A673 (cell line): ENCODE results near the gene GP2. TPM values are rescaled to one million over a fixed set of nuclear protein-coding genes. Genes with fewer than 3 reads are reported as not detected.

Experiments used
- BruUV-seq: library from RNA; stranded (reverse); fragments of 400-500 nt; replicated peaks from 2 replicates; lab custom pipeline; 2021; lab: Mats Ljungman, UMichigan
- CTCF ChIA-PET: fragments of 300-600 bp; sonication (Branson Sonifier 250); formaldehyde crosslinking; loops from one replicate; lab custom pipeline; 2022; ENCODE audit warnings: antibody characterized with exemption; lab: Charles Lee
- POLR2A ChIA-PET: fragments of 300-600 bp; sonication (Branson Sonifier 250); formaldehyde crosslinking; loops from one replicate; lab custom pipeline; 2022; ENCODE audit warnings: antibody characterized with exemption; ENCODE audit not compliant: low non-redundant PET; lab: Charles Lee
- DNase-seq: peaks from one replicate; pipeline ENCODE4 v3.0.0-alpha.2; 2015; ENCODE audit warnings: low spot score
- H3K27ac ChIP-seq: fragments of 200-600 bp; sonication (generic); 2 replicates; pipeline ENCODE4 v1.5.1; 2016; ENCODE audit warnings: mixed run types, low read depth, mild to moderate bottlenecking, mixed read lengths, antibody characterized with exemption, low read length; ENCODE audit not compliant: poor library complexity, severe bottlenecking
- H3K27me3 ChIP-seq: fragments of 200-600 bp; sonication (generic); replicated peaks from 2 replicates; pipeline ENCODE4 v1.6.1; 2017; ENCODE audit warnings: mixed run types, low read depth, mild to moderate bottlenecking, mixed read lengths, antibody characterized with exemption, low read length; ENCODE audit not compliant: insufficient read depth, poor library complexity
- H3K36me3 ChIP-seq: fragments of 200-600 bp; sonication (generic); 2 replicates; pipeline ENCODE4 v1.6.1; 2016; ENCODE audit warnings: mixed run types, mild to moderate bottlenecking, mixed read lengths, antibody characterized with exemption, low read length; ENCODE audit not compliant: insufficient read depth, poor library complexity, severe bottlenecking
- H3K4me1 ChIP-seq: fragments of 200-600 bp; sonication (generic); 2 replicates; pipeline ENCODE4 v1.6.1; 2017; ENCODE audit warnings: mixed run types, mild to moderate bottlenecking, mixed read lengths, antibody characterized with exemption, low read length; ENCODE audit not compliant: insufficient read depth, poor library complexity, severe bottlenecking
- H3K4me3 ChIP-seq: fragments of 200-600 bp; sonication (generic); 2 replicates; pipeline ENCODE4 v1.5.1; 2016; ENCODE audit warnings: low read depth, mixed run types, mild to moderate bottlenecking, mixed read lengths, low read length; ENCODE audit not compliant: poor library complexity, severe bottlenecking
- H3K9me3 ChIP-seq: fragments of 200-600 bp; sonication (generic); 2 replicates; pipeline ENCODE4 v1.6.1; 2016; ENCODE audit warnings: mixed run types, low read depth, mild to moderate bottlenecking, mixed read lengths, antibody characterized with exemption, low read length; ENCODE audit not compliant: poor library complexity, severe bottlenecking
- CTCF ChIP-seq: fragments of 300-800, 200-600 bp; sonication (generic); conservative IDR thresholded peaks from 2 replicates; pipeline ENCODE4 v1.5.1; 2017; ENCODE audit warnings: low read depth, mild to moderate bottlenecking, antibody characterized with exemption, low read length, moderate library complexity, mixed read lengths
- EZH2 ChIP-seq: fragments of 200-600 bp; sonication (generic); IDR thresholded peaks from 2 replicates; pipeline ENCODE4 v1.6.1; 2017; ENCODE audit warnings: borderline replicate concordance, low read depth, mild to moderate bottlenecking, mixed read lengths, antibody characterized with exemption, low read length; ENCODE audit not compliant: poor library complexity, severe bottlenecking
- intact Hi-C: fragments of 100-400 bp; cut with micrococcal nuclease; formaldehyde crosslinking; loops from one replicate; pipeline ENCODE4 v1.10.0; 2022; ENCODE audit not compliant: unreplicated experiment
- total RNA-seq: library from RNA; stranded (reverse); gene quantifications from 2 replicates; pipeline ENCODE4 v1.2.3, GENCODE V29; 2021

The GP2 gene
- total RNA-seq, 1 experiment from 2014 or later: not detected

- no TSS peak for BruUV-seq
- H3K4me1 ChIP-seq: no peaks in the 10 kb centered on the region
- ChIA-PET POLR2A (no interaction called here), CTCF (no interaction called here)
- H3K36me3 ChIP-seq: no peaks in the 10 kb centered on the region
- TF ChIP-seq CTCF (no peak), EZH2 (no peak)
- intact Hi-C loops: no loop called here
- no peak overlapping the region for H3K27ac ChIP-seq
- no peaks in the 10 kb centered on the region for H3K27me3 ChIP-seq
- H3K9me3 ChIP-seq: no peaks in the 10 kb centered on the region
- H3K4me3 ChIP-seq: no peak overlapping the region
- no peak for DNase-seq
These were observed 2.3 kb downstream of the GP2 start for GRCh38 chr16:20325005-20325404.

- H3K4me3 ChIP-seq: no peak overlapping the region
- intact Hi-C loops: no loop called here
- no peaks in the 10 kb centered on the region for H3K27me3 ChIP-seq
- H3K4me1 ChIP-seq: no peaks in the 10 kb centered on the region
- CTCF ChIA-PET: no interaction called here
- TF ChIP-seq EZH2: no peak
- no peak for TF ChIP-seq CTCF
- no peaks in the 10 kb centered on the region for H3K36me3 ChIP-seq
- no peak for DNase-seq
- H3K9me3 ChIP-seq: no peaks in the 10 kb centered on the region
- BruUV-seq: no TSS peak
- no peak overlapping the region for H3K27ac ChIP-seq
- POLR2A ChIA-PET: no interaction called here
These were observed 3.7 kb downstream of the GP2 start for GRCh38 chr16:20323591-20324117.

- CTCF ChIA-PET: no interaction called here
- peaks cover 6% of the 10 kb centered on the region for H3K27me3 ChIP-seq
- H3K4me3 ChIP-seq: no peak overlapping the region
- no TSS peak for BruUV-seq
- H3K27ac ChIP-seq: no peak overlapping the region
- no peaks in the 10 kb centered on the region for H3K36me3 ChIP-seq
- POLR2A ChIA-PET: no interaction called here
- DNase-seq: no peak
- no peaks in the 10 kb centered on the region for H3K9me3 ChIP-seq
- intact Hi-C loops: no loop called here
- H3K4me1 ChIP-seq: no peaks in the 10 kb centered on the region
- TF ChIP-seq CTCF: no peak
These were observed 4.6 kb downstream of the GP2 start for GRCh38 chr16:20322696-20323095.
